HCT116 (cell line): ENCODE results near the gene EIF2A. TPM values are rescaled to one million over a fixed set of nuclear protein-coding genes. Genes with fewer than 3 reads are reported as not detected.

Experiments used
- ATAC-seq: fragments of 200-7000 bp; cut with Tn5 transposase; 2 replicates; pipeline ENCODE4 v1.9.1; 2020; ENCODE audit warnings: mild to moderate bottlenecking, moderate library complexity
- BruUV-seq: library from RNA; stranded (reverse); fragments of 400-500 nt; replicated peaks from 2 replicates; lab custom pipeline; 2021; lab: Mats Ljungman, UMichigan
- CTCF ChIA-PET: fragments of 300-600 bp; sonication (Branson Sonifier 250); formaldehyde crosslinking; loops from one replicate; lab custom pipeline; 2021; ENCODE audit warnings: antibody characterized with exemption; lab: Charles Lee
- POLR2A ChIA-PET: fragments of 300-600, 350-600 bp; sonication (Branson Sonifier 250); formaldehyde crosslinking; loops from one replicate; lab custom pipeline; 2021; ENCODE audit warnings: antibody characterized with exemption; lab: Charles Lee
- RAD21 ChIA-PET, 2 experiments: fragments of 300-600 bp; sonication (Branson Sonifier 250); formaldehyde crosslinking; loops; one replicate each; lab custom pipeline; 2023; ENCODE audit warnings: low total read pairs in 2 of 2; ENCODE audit not compliant: uncharacterized antibody in 2 of 2, unreplicated experiment in 2 of 2, low non-redundant PET in 1 of 2; lab: Charles Lee
- DNase-seq: peaks from one replicate; pipeline ENCODE4 v3.0.0-alpha.2; 2010; ENCODE audit warnings: low read depth, low spot score
- H2AFZ ChIP-seq: fragments of 200-600 bp; shearing (Covaris generic), sonication (generic); 2 replicates; pipeline ENCODE4 v1.6.1; 2017; ENCODE audit warnings: low read depth, mixed run types, mixed read lengths, antibody characterized with exemption, low read length; ENCODE audit not compliant: poor library complexity, severe bottlenecking
- H3K27ac ChIP-seq: 2 replicates; pipeline ENCODE4 v1.5.1; 2012; ENCODE audit warnings: low read depth, low read length
- H3K27me3 ChIP-seq: fragments of 200-600 bp; sonication (generic); 2 replicates; pipeline ENCODE4 v1.6.1; 2016; ENCODE audit warnings: mixed run types, low read length, mixed read lengths; ENCODE audit not compliant: insufficient read depth
- H3K36me3 ChIP-seq, 2 experiments: fragments of 200-500 bp in 1 of 2; fragments of 200-600 bp in 1 of 2; sonication (Bioruptor generic) in 1 of 2; sonication (generic) in 1 of 2; 2 replicates each; pipeline versions ENCODE4 v1.5.1 to v1.6.1; 2014 to 2016; ENCODE audit warnings: low read length in 2 of 2, inconsistent platforms in 1 of 2, mixed read lengths in 1 of 2, mixed run types in 1 of 2; ENCODE audit not compliant: insufficient read depth in 2 of 2, control insufficient read depth in 1 of 2
- H3K4me1 ChIP-seq, 2 experiments: fragments of 200-600 bp in 1 of 2; sonication (generic) in 1 of 2; 2 replicates each; pipeline versions ENCODE4 v1.5.1 to v1.6.1; 2012 to 2017; ENCODE audit warnings: low read length in 2 of 2, inconsistent platforms in 1 of 2, mild to moderate bottlenecking in 1 of 2, mixed read lengths in 1 of 2, mixed run types in 1 of 2, moderate library complexity in 1 of 2; ENCODE audit not compliant: insufficient read depth in 2 of 2, control insufficient read depth in 1 of 2
- H3K4me2 ChIP-seq: fragments of 200-600 bp; sonication (generic); 2 replicates; pipeline ENCODE4 v1.6.1; 2017; ENCODE audit warnings: mixed run types, low read length, mixed read lengths
- H3K4me3 ChIP-seq, 2 experiments: fragments of 200-600 bp in 1 of 2; sonication (generic) in 1 of 2; replicated peaks in 1 of 2; 2 replicates each; pipeline ENCODE4 v1.5.1; 2011 to 2016; ENCODE audit warnings: low read length in 2 of 2, control low read depth in 1 of 2, low read depth in 1 of 2, mild to moderate bottlenecking in 1 of 2, mixed read lengths in 1 of 2, mixed run types in 1 of 2
- H3K79me2 ChIP-seq: fragments of 200-600 bp; sonication (generic); 2 replicates; pipeline ENCODE4 v1.6.1; 2017; ENCODE audit warnings: mild to moderate bottlenecking, mixed run types, low read length, moderate library complexity, mixed read lengths; ENCODE audit not compliant: insufficient read depth
- H3K9ac ChIP-seq: fragments of 200-600 bp; sonication (generic); 2 replicates; pipeline ENCODE4 v1.6.1; 2016; ENCODE audit warnings: low read length, mixed read lengths
- H3K9me2 ChIP-seq: fragments of 200-600 bp; sonication (generic), shearing (Covaris generic); 2 replicates; pipeline ENCODE4 v1.6.1; 2017; ENCODE audit warnings: mixed run types, mild to moderate bottlenecking, moderate library complexity; ENCODE audit not compliant: insufficient read depth
- H3K9me3 ChIP-seq, 2 experiments: fragments of 200-500 bp in 1 of 2; fragments of 200-600 bp in 1 of 2; sonication (Bioruptor generic) in 1 of 2; sonication (generic) in 1 of 2; 2 replicates each; pipeline ENCODE4 v1.6.1; 2014 to 2017; ENCODE audit warnings: low read length in 2 of 2, mixed read lengths in 2 of 2, inconsistent platforms in 1 of 2, low read depth in 1 of 2, mild to moderate bottlenecking in 1 of 2, mixed run types in 1 of 2, moderate library complexity in 1 of 2; ENCODE audit not compliant: control insufficient read depth in 1 of 2, insufficient read depth in 1 of 2
- H4K20me1 ChIP-seq: fragments of 200-600 bp; sonication (generic), shearing (Covaris generic); 2 replicates; pipeline ENCODE4 v1.6.1; 2017; ENCODE audit warnings: mixed run types, mild to moderate bottlenecking, moderate library complexity; ENCODE audit not compliant: insufficient read depth
- CBX3 ChIP-seq: IDR thresholded peaks from 2 replicates; pipeline ENCODE4 v1.6.1; 2012; ENCODE audit warnings: low read depth
- EGR1 ChIP-seq: IDR thresholded peaks from 2 replicates; pipeline ENCODE4 v1.6.1; 2012; ENCODE audit warnings: low read depth
- ELF1 ChIP-seq: IDR thresholded peaks from 2 replicates; pipeline ENCODE4 v1.6.1; 2012; ENCODE audit warnings: low read depth, borderline replicate concordance
- REST ChIP-seq: IDR thresholded peaks from 2 replicates; pipeline ENCODE4 v1.6.1; 2012; ENCODE audit warnings: low read depth
- SRF ChIP-seq: IDR thresholded peaks from 2 replicates; pipeline ENCODE4 v1.6.1; 2012; ENCODE audit warnings: low read depth
- YY1 ChIP-seq: IDR thresholded peaks from 2 replicates; pipeline ENCODE4 v1.6.1; 2011; ENCODE audit warnings: low read length, low read depth, moderate library complexity, mild to moderate bottlenecking; ENCODE audit not compliant: insufficient replicate concordance; ENCODE audit errors: extremely low read depth
- intact Hi-C: fragments of 100-400 bp; cut with micrococcal nuclease; formaldehyde crosslinking; loops from 2 replicates; pipeline ENCODE4 v1.10.0; 2022
- total RNA-seq: library from RNA; stranded (reverse); gene quantifications from one replicate; pipeline ENCODE4 v1.2.1, GENCODE V29; 2021; ENCODE audit not compliant: unreplicated experiment
- TF ChIP-seq, protein P1 (sequence below), 3 experiments: fragments of 200-600 bp in 1 of 3; sonication (generic) in 1 of 3; IDR thresholded peaks in 2 of 3; conservative IDR thresholded peaks in 1 of 3; 2 replicates each; pipeline ENCODE4 v1.5.1; 2012 to 2017; ENCODE audit warnings: low read depth in 2 of 3, low read length in 2 of 3, antibody characterized with exemption in 1 of 3, borderline replicate concordance in 1 of 3, control low read depth in 1 of 3, mild to moderate bottlenecking in 1 of 3, mixed read lengths in 1 of 3, mixed run types in 1 of 3, moderate library complexity in 1 of 3; ENCODE audit not compliant: insufficient read depth in 1 of 3

Gene EIF2A
- total RNA-seq, 1 experiment from 2014 or later, result 126 TPM

DNA sequence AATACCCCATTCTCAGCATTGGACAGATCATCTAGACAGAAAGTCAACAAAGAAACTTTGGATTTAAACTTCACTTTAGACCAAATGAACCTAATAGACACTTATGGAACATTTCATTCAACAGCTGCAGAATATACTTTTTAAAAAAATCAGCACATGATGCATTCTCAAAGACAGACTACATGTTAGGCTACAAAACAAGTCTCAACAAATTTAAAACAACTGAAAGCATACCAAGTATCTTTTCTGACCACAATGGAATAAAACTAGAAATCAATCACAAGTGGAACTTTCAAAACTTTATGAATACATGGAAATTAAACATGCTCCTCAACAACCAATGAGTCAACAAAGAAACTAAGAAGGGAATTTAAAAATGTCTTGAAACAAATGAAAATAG lies 38.2 kb upstream of the EIF2A start:
- RAD21 ChIA-PET, result no interaction called here
- Histone ChIP-seq H3K9ac (no peak overlapping the region), H3K4me1 (no peaks in the 10 kb centered on the region), H3K4me2 (no peak overlapping the region), H3K9me2 (no peaks in the 10 kb centered on the region), H3K36me3 (no peaks in the 10 kb centered on the region), H3K4me3 (no peak overlapping the region), H4K20me1 (no peaks in the 10 kb centered on the region), H2AFZ (no peak overlapping the region), H3K27ac (no peak overlapping the region), H3K79me2 (no peaks in the 10 kb centered on the region), H3K27me3 (no peaks in the 10 kb centered on the region), H3K9me3 (no peaks in the 10 kb centered on the region)
- no TSS peak for BruUV-seq
- intact Hi-C loops, result no loop called here
- CTCF ChIA-PET, result no interaction called here
- no peak for TF ChIP-seq ELF1
- TF ChIP-seq, protein P1, sequence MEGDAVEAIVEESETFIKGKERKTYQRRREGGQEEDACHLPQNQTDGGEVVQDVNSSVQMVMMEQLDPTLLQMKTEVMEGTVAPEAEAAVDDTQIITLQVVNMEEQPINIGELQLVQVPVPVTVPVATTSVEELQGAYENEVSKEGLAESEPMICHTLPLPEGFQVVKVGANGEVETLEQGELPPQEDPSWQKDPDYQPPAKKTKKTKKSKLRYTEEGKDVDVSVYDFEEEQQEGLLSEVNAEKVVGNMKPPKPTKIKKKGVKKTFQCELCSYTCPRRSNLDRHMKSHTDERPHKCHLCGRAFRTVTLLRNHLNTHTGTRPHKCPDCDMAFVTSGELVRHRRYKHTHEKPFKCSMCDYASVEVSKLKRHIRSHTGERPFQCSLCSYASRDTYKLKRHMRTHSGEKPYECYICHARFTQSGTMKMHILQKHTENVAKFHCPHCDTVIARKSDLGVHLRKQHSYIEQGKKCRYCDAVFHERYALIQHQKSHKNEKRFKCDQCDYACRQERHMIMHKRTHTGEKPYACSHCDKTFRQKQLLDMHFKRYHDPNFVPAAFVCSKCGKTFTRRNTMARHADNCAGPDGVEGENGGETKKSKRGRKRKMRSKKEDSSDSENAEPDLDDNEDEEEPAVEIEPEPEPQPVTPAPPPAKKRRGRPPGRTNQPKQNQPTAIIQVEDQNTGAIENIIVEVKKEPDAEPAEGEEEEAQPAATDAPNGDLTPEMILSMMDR (IDR thresholded peaks at IDR 0.05 in 2 of 3, conservative IDR thresholded peaks at IDR 0.05 in 1 of 3; ENCODE audit: borderline replicate concordance in 1 of 3, insufficient read depth in 1 of 3, low read depth in 2 of 3, low read length in 2 of 3), result no peak
- TF ChIP-seq CBX3, result no peak
- TF ChIP-seq YY1, result no peak
- TF ChIP-seq EGR1, result no peak
- no peak for TF ChIP-seq REST
- no peak for TF ChIP-seq SRF
- no peak for DNase-seq
- POLR2A ChIA-PET, result no interaction called here
- ATAC-seq, result no peak
